Sigmoid colon (tissue), 7 donors: Measurements from ENCODE around the gene ZNHIT3. TPM values are rescaled to one million over a fixed set of nuclear protein-coding genes. Genes with fewer than 3 reads are reported as not detected.

Source experiments
- DNase-seq: peaks from one replicate; pipeline ENCODE4 v3.0.0-alpha.2; 2019
- H3K27ac ChIP-seq, 4 donors: fragments of 200-600 bp; sonication (generic); one replicate each; pipeline ENCODE4 v1.5.1; 2016 to 2019; ENCODE audit warnings: mild to moderate bottlenecking in 1 of 4
- H3K27me3 ChIP-seq, 3 donors: fragments of 200-600 bp; sonication (generic); one replicate each; pipeline ENCODE4 v1.5.1; 2019; ENCODE audit warnings: mild to moderate bottlenecking in 1 of 3
- H3K36me3 ChIP-seq, 4 donors: fragments of 200-600 bp; sonication (generic); one replicate each; pipeline ENCODE4 v1.5.1; 2016 to 2019
- H3K4me1 ChIP-seq, 4 donors: fragments of 200-600 bp; sonication (generic); one replicate each; pipeline ENCODE4 v1.5.1; 2017 to 2019
- H3K4me3 ChIP-seq, 4 donors: fragments of 200-600 bp; sonication (generic); one replicate each; pipeline ENCODE4 v1.5.1; 2017 to 2019; ENCODE audit warnings: mild to moderate bottlenecking in 2 of 4, moderate library complexity in 1 of 4
- H3K9me3 ChIP-seq, 4 donors: fragments of 200-600 bp in 3 of 4; sonication (generic) in 3 of 4; one replicate each; pipeline versions ENCODE4 v1.5.1 to v1.6.1; 2013 to 2019
- EP300 ChIP-seq, 4 donors: sonication (generic); formaldehyde crosslinking; IDR thresholded peaks; one replicate each; pipeline ENCODE4 v1.6.1; 2017; ENCODE audit warnings: antibody characterized with exemption in 4 of 4
- POLR2A ChIP-seq, 2 donors: fragments of 450-650 bp; IDR thresholded peaks; one replicate each; pipeline ENCODE4 v1.6.1; 2016; ENCODE audit warnings: antibody characterized with exemption in 2 of 2, mild to moderate bottlenecking in 2 of 2, moderate library complexity in 2 of 2
- POLR2AphosphoS5 ChIP-seq, 4 donors: sonication (generic); formaldehyde crosslinking; IDR thresholded peaks; one replicate each; pipeline ENCODE4 v1.6.1; 2017; ENCODE audit warnings: antibody characterized with exemption in 4 of 4
- WGBS, 2 donors: extraction: QIAGEN DNeasy Blood & Tissue Kit; methylation state at CpG; one replicate each; pipeline ENCODE4 v1.1.7; 2013; 5-methylcytosine and 5-hydroxymethylcytosine counted together
- intact Hi-C: fragments of 100-400 bp; cut with DNase I; formaldehyde crosslinking; loops from one replicate; pipeline ENCODE4 v1.15.1; 2023
- polyA plus RNA-seq, 3 donors: library from polyadenylated mRNA; stranded (reverse); fragments of 200-250 nt; gene quantifications; one replicate each; pipeline ENCODE4 v1.2.3, GENCODE V29; 2013
- total RNA-seq, 4 donors: library from RNA; depleted of rRNA; stranded (reverse); fragments of >200 nt; gene quantifications; one replicate each; pipeline ENCODE4 v1.1.0, GENCODE V29; 2016
- TF ChIP-seq, protein P1 (sequence below), 4 experiments: fragments of 450-650 bp in 3 of 4; fragments of 200-600 bp in 1 of 4; IDR thresholded peaks; one replicate each; pipeline ENCODE4 v1.5.1; 2016 to 2019; ENCODE audit warnings: antibody characterized with exemption in 4 of 4, mild to moderate bottlenecking in 3 of 4, moderate library complexity in 2 of 4
- donor health status: healthy with polysubstance abuse.
- donor health status: Bipolar disorder and iron deficiency.
- donor health status: healthy.

ZNHIT3 gene
- total and polyA plus RNA-seq, 7 donors = 31.0 to 60.7 (median 49.9) TPM

DNA sequence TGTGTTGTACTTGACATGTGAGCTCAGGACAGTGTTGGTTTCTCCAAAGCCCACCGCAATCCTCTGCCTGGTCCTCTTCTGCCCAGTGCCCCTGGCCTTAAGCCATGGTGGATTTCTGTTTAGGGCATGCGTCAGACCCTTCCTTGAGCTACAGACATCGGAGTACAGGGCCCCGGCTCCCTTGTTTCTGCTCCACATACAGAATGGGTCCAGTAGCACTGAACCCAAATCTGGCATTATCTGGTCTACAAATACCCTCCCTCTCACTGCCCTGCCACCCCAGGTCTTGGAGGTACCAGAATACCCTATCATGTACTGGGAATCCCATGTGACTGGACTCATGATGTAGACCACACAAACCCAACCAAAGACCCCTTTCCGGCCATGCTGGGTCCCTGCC lies 27.4 kb upstream of the ZNHIT3 start:
- Histone ChIP-seq H3K4me3 (no peak overlapping the region), H3K4me1 (peaks cover 0 to 4% (median 0%) of the 10 kb centered on the region in 4 donors), H3K27me3 (peaks cover 4 to 25% (median 7%) of the 10 kb centered on the region in 3 donors), H3K27ac (no peak overlapping the region), H3K9me3 (no peaks in the 10 kb centered on the region), H3K36me3 (no peaks in the 10 kb centered on the region)
- intact Hi-C loops = no loop called here
- TF ChIP-seq POLR2A (IDR thresholded peaks at IDR 0.05) = no peak
- no peak for TF ChIP-seq EP300 (IDR thresholded peaks at IDR 0.05)
- no peak for DNase-seq
- WGBS, 2 donors = 89 to 94% methylated on average over 5 of the region's 5 CpGs

DNA sequence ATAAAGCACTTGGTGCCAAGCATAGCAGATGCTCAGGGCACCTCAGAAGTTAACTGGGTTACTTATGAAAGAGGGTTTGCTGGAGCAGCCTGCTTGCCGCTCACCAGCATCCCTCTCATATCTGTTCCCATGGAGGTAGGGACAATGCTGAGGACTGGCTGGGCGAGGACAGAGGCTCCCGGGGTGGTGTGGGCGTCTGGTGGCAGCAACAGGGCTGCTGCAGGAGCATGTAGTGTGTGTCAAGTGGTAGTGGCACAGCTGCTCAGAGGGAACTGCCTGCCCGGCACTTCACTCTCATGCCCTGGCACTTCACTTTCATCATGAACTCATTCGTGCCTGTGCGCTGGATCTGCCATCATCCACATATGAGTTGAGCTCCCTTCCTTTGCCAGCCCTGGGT lies 26.9 kb upstream of the ZNHIT3 start:
- no peak for DNase-seq
- intact Hi-C loops = no loop called here
- no peak for TF ChIP-seq POLR2A (IDR thresholded peaks at IDR 0.05)
- Histone ChIP-seq H3K27ac (no peak overlapping the region), H3K9me3 (no peaks in the 10 kb centered on the region), H3K27me3 (peaks cover 10 to 30% (median 13%) of the 10 kb centered on the region in 3 donors), H3K4me1 (peaks cover 0 to 5% (median 0%) of the 10 kb centered on the region in 4 donors), H3K4me3 (no peak overlapping the region), H3K36me3 (no peaks in the 10 kb centered on the region)
- WGBS, 2 donors = 67 to 80% methylated on average over 7 of the region's 7 CpGs

DNA sequence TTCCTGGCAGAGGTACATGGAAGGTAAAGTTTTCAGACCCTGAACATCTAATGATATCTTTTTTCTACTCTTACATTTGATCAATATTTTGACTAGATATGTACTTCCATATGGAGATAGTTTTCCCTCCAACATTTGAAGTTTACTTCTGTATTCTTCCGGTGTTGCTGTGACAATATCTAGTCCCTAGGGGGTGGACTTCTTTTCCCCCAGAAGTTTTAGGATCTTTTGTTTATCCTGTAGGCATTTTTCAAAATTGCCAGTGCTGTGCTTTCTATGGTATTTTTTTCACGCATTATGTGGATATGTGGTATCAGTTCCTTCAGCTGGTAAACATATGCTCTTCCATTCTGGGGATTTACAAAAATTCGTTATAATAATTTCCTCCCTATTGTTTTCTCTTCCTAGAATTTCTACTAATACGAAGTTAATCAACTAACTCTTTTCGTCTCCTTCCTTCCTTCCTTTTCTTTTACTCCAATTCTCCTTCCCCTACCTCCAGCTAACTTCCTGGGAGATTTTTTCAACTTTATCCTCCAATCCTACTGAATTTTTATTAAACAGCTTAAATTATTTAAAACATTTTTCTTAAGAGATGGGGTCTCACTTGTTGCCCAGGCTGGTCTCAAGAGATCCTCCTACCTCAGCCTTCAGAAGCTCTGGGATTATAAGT lies 26.1 kb upstream of the ZNHIT3 start:
- Histone ChIP-seq H3K9me3 (no peaks in the 10 kb centered on the region), H3K27ac (no peak overlapping the region), H3K4me3 (no peak overlapping the region), H3K36me3 (no peaks in the 10 kb centered on the region), H3K27me3 (peaks cover 13 to 38% (median 21%) of the 10 kb centered on the region in 3 donors), H3K4me1 (peaks cover 0 to 5% (median 0%) of the 10 kb centered on the region in 4 donors)
- 70 to 71% methylated on average over 5 of the region's 5 CpGs for WGBS, 2 donors
- TF ChIP-seq, protein P1, sequence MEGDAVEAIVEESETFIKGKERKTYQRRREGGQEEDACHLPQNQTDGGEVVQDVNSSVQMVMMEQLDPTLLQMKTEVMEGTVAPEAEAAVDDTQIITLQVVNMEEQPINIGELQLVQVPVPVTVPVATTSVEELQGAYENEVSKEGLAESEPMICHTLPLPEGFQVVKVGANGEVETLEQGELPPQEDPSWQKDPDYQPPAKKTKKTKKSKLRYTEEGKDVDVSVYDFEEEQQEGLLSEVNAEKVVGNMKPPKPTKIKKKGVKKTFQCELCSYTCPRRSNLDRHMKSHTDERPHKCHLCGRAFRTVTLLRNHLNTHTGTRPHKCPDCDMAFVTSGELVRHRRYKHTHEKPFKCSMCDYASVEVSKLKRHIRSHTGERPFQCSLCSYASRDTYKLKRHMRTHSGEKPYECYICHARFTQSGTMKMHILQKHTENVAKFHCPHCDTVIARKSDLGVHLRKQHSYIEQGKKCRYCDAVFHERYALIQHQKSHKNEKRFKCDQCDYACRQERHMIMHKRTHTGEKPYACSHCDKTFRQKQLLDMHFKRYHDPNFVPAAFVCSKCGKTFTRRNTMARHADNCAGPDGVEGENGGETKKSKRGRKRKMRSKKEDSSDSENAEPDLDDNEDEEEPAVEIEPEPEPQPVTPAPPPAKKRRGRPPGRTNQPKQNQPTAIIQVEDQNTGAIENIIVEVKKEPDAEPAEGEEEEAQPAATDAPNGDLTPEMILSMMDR (IDR thresholded peaks at IDR 0.05) = no peak
- TF ChIP-seq POLR2AphosphoS5 (IDR thresholded peaks at IDR 0.05) (no peak), EP300 (IDR thresholded peaks at IDR 0.05) (no peak), POLR2A (IDR thresholded peaks at IDR 0.05) (no peak)
- no peak for DNase-seq
- intact Hi-C loops = no loop called here

DNA sequence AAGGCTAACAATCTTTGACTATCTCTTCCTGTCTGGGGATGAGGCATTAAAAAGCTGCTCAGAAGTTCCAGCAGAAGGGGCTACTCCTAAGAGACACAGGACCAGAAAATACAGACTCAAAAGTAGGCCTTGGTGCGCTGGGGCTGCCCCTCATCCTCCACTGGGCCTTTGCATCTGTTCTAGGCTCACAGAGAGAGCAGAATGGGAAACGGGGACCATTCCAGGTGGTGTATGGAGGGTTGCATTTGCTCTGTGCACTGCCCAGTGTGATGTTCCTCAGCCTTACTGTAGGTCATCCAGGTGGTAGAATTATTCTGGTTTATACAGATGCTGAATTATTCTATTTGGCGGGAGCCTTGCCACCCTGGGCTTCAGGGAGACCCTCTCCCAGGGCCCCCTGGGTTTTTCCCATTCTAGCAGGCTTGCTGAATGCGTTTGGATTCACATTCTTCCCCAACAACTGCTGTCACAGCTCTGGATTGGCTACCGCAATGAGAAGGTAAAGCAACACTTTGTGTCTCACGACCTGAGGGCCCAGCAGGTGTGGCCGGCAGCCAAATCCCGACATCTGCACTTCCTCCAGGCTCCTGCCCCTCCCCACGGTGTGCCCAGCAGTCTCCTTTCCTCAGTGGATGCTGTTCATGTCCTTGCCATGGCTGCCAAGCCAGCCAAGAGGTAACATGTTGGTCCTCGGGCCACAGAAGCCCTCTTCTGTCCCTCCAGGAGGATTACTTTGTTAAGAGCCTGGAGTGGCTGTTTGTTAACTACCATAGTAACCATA lies 25.0 kb upstream of the ZNHIT3 start:
- H3K27ac ChIP-seq = no peak overlapping the region
- no peaks in the 10 kb centered on the region for H3K9me3 ChIP-seq
- 44 to 59% methylated on average over 10 of the region's 10 CpGs for WGBS, 2 donors
- intact Hi-C loops = no loop called here
- H3K36me3 ChIP-seq = no peaks in the 10 kb centered on the region
- H3K4me3 ChIP-seq = no peak overlapping the region
- peaks cover 0 to 5% (median 0%) of the 10 kb centered on the region in 4 donors for H3K4me1 ChIP-seq
- TF ChIP-seq POLR2A (IDR thresholded peaks at IDR 0.05) (no peak), POLR2AphosphoS5 (IDR thresholded peaks at IDR 0.05) (no peak), EP300 (IDR thresholded peaks at IDR 0.05) (no peak)
- TF ChIP-seq, protein P1 (IDR thresholded peaks at IDR 0.05) = no peak
- H3K27me3 ChIP-seq = peaks cover 13 to 49% (median 29%) of the 10 kb centered on the region in 3 donors
- no peak for DNase-seq

DNA sequence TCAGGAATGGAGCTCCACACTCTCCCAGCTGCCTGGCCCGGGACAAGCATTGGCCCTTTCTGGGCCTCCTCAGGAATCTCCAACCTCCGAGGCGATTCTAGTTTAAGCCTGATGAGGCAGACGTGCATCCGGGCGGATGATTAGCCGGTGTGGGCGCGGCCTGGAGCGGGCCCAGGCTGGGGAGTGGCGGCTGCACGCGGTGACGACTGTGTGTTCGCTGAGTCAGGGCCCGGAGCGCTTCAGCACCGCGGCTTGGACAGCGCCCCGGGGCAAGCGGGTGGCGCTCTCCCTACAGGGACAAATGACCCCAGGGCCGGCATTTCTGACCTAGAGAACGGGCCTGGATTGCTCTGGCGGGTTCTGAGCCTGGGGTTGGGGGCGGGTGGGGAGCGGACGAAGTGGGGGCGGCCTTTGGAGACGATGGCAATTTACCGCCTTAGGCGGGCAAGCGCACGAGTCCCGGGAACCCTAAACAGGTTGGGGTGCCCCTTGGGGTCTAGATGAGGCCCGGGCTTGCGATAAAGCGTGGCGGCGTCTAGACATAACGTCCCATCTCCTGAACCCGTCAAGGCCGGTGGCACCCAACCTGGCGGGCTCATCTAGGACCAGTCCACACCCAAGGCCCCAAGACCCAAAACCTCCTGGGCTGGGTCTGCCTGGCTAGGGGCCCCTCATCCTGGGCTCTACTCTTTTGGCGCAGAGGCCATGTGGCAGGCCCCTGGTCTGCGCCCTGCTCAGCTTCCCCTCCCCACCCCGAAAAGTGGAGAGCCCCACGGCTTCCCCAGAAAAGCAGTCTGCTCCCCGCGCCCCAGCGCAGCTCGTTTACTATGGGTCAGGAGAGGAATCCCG lies 22.3 kb upstream of the ZNHIT3 start:
- WGBS, 2 donors = 18 to 22% methylated on average over 54 of the region's 54 CpGs
- TF ChIP-seq POLR2AphosphoS5 (IDR thresholded peaks at IDR 0.05) (no peak), POLR2A (IDR thresholded peaks at IDR 0.05) (no peak), EP300 (IDR thresholded peaks at IDR 0.05) (no peak)
- TF ChIP-seq, protein P1 (IDR thresholded peaks at IDR 0.05) = no peak
- peak; percentile 55 for DNase-seq
- Histone ChIP-seq H3K27ac (no peak overlapping the region), H3K4me3 (no peak overlapping the region), H3K27me3 (peaks cover 13 to 62% (median 29%) of the 10 kb centered on the region in 3 donors), H3K4me1 (peaks cover 0 to 5% (median 0%) of the 10 kb centered on the region in 4 donors), H3K9me3 (no peaks in the 10 kb centered on the region), H3K36me3 (no peaks in the 10 kb centered on the region)
- intact Hi-C loops = no loop called here
